CD14-positive monocyte (primary cell): Measurements from ENCODE around the gene SUSD2. TPM values are rescaled to one million over a fixed set of nuclear protein-coding genes. Genes with fewer than 3 reads are reported as not detected.
"Not testable (repeated sequence)": the region's sequence is repeated elsewhere in the genome, so short reads cannot be mapped to it uniquely, and the experiment has no call there.

Experiments used
- DNase-seq, 3 donors: peaks; one replicate each; pipeline ENCODE4 v3.0.0-alpha.2; 2011 to 2022
- H2AFZ ChIP-seq: 2 replicates; pipeline ENCODE4 v1.6.0; 2012; ENCODE audit warnings: mild to moderate bottlenecking, low read depth, low read length, inconsistent platforms; ENCODE audit not compliant: insufficient read depth, poor library complexity, severe bottlenecking
- H3K27ac ChIP-seq, 2 donors: 1 replicate in 1 of 2; 2 replicates in 1 of 2; pipeline ENCODE4 v1.5.1; 2012 to 2013; ENCODE audit warnings: low read length in 2 of 2, control low read depth in 1 of 2, inconsistent platforms in 1 of 2, low read depth in 1 of 2, mild to moderate bottlenecking in 1 of 2
- H3K27me3 ChIP-seq, 2 donors: one replicate each; pipeline versions ENCODE4 v1.6.0 to v1.6.1; 2011 to 2013; ENCODE audit warnings: low read length in 2 of 2; ENCODE audit not compliant: control insufficient read depth in 2 of 2, insufficient read depth in 2 of 2
- H3K36me3 ChIP-seq, 2 donors: replicated peaks in 1 of 2; 1 replicate in 1 of 2; 2 replicates in 1 of 2; pipeline versions ENCODE4 v1.5.1 to v1.6.1; 2012 to 2013; ENCODE audit warnings: low read length in 2 of 2, control low read depth in 1 of 2, inconsistent platforms in 1 of 2, mild to moderate bottlenecking in 1 of 2; ENCODE audit not compliant: insufficient read depth in 2 of 2, control insufficient read depth in 1 of 2
- H3K4me1 ChIP-seq, 2 donors: 1 replicate in 1 of 2; 2 replicates in 1 of 2; pipeline versions ENCODE4 v1.5.1 to v1.6.1; 2012 to 2013; ENCODE audit warnings: low read length in 2 of 2, control low read depth in 1 of 2, inconsistent platforms in 1 of 2, mild to moderate bottlenecking in 1 of 2, moderate library complexity in 1 of 2; ENCODE audit not compliant: insufficient read depth in 2 of 2, control insufficient read depth in 1 of 2
- H3K4me2 ChIP-seq: replicated peaks from 2 replicates; pipeline ENCODE3; 2012; ENCODE audit warnings: low read length, moderate library complexity, mild to moderate bottlenecking; ENCODE audit not compliant: poor library complexity, severe bottlenecking; ENCODE audit errors: extremely low read depth
- H3K4me3 ChIP-seq, 3 experiments: fragments of 200-600 bp in 1 of 3; sonication (generic) in 1 of 3; replicated peaks in 1 of 3; 1 replicate in 2 of 3; 2 replicates in 1 of 3; pipeline ENCODE4 v1.5.1; 2011 to 2013; ENCODE audit warnings: low read length in 3 of 3, mild to moderate bottlenecking in 3 of 3, control low read depth in 2 of 3, low read depth in 2 of 3, inconsistent platforms in 1 of 3, moderate library complexity in 1 of 3
- H3K79me2 ChIP-seq: 2 replicates; pipeline ENCODE4 v1.6.0; 2012; ENCODE audit warnings: mild to moderate bottlenecking, control low read depth, inconsistent platforms, low read length, moderate library complexity; ENCODE audit not compliant: insufficient read depth
- H3K9ac ChIP-seq: 2 replicates; pipeline ENCODE4 v1.6.0; 2017; ENCODE audit warnings: low read length, mild to moderate bottlenecking; ENCODE audit not compliant: insufficient read depth, poor library complexity, severe bottlenecking
- H3K9me3 ChIP-seq, 2 donors: replicated peaks in 1 of 2; 1 replicate in 1 of 2; 2 replicates in 1 of 2; pipeline versions ENCODE4 v1.5.1 to v1.6.1; 2012 to 2013; ENCODE audit warnings: low read length in 2 of 2, control low read depth in 1 of 2; ENCODE audit not compliant: control insufficient read depth in 1 of 2, insufficient read depth in 1 of 2
- H4K20me1 ChIP-seq: 2 replicates; pipeline ENCODE4 v1.6.0; 2012; ENCODE audit warnings: mild to moderate bottlenecking, low read length, control low read depth, moderate library complexity; ENCODE audit not compliant: insufficient read depth
- H3K27ac Mint-ChIP-seq, 7 donors: one replicate each; pipeline ENCODE4 v1.8.0; 2020; ENCODE audit warnings: mild to moderate bottlenecking in 7 of 7, mixed read lengths in 7 of 7, moderate library complexity in 6 of 7, inconsistent platforms in 2 of 7
- H3K27me3 Mint-ChIP-seq, 3 donors: one replicate each; pipeline ENCODE4 v1.8.0; 2021 to 2022; ENCODE audit warnings: low read depth in 3 of 3, mild to moderate bottlenecking in 3 of 3, mixed read lengths in 3 of 3, moderate library complexity in 3 of 3, inconsistent platforms in 1 of 3
- H3K36me3 Mint-ChIP-seq, 2 donors: one replicate each; pipeline ENCODE4 v1.8.0; 2020; ENCODE audit warnings: mixed read lengths in 2 of 2, inconsistent platforms in 1 of 2, mild to moderate bottlenecking in 1 of 2
- H3K4me1 Mint-ChIP-seq: one replicate; pipeline ENCODE4 v1.8.0; 2020; ENCODE audit warnings: mild to moderate bottlenecking, mixed read lengths
- H3K4me3 Mint-ChIP-seq, 2 donors: one replicate each; pipeline ENCODE4 v1.8.0; 2020; ENCODE audit warnings: mild to moderate bottlenecking in 2 of 2, mixed read lengths in 2 of 2, moderate library complexity in 1 of 2
- H3K9me3 Mint-ChIP-seq, 7 donors: one replicate each; pipeline ENCODE4 v1.8.0; 2020 to 2022; ENCODE audit warnings: mixed read lengths in 7 of 7, mild to moderate bottlenecking in 6 of 7, moderate library complexity in 6 of 7, inconsistent platforms in 2 of 7
- WGBS: methylation state at CpG from one replicate; pipeline ENCODE4 v1.1.5; 2013; ENCODE audit warnings: missing lambda C conversion rate; ENCODE audit not compliant: insufficient coverage; 5-methylcytosine and 5-hydroxymethylcytosine counted together
- intact Hi-C, 2 donors: fragments of 100-400 bp; cut with micrococcal nuclease; formaldehyde crosslinking; loops; one replicate each; pipeline versions ENCODE4 v1.15.0 to v1.15.1; 2023
- polyA plus RNA-seq, 3 donors: library from polyadenylated mRNA; depleted of rRNA in 1 of 3; unstranded in 2 of 3; stranded (reverse) in 1 of 3; fragments of 300-500 nt in 2 of 3; fragments of >200 nt in 1 of 3; fragmentation: Illumina TruSeq in 2 of 3; gene quantifications; 1 replicate in 2 of 3; 2 replicates in 1 of 3; pipeline ENCODE4 v1.2.3, GENCODE V29; 2012 to 2021
- TF ChIP-seq, protein P1 (sequence below): fragments of 200-600 bp; IDR thresholded peaks from one replicate; pipeline ENCODE4 v1.8.0; 2022; ENCODE audit warnings: antibody characterized with exemption, mild to moderate bottlenecking

The SUSD2 gene
- polyA plus RNA-seq, 3 donors, result 0.56 TPM; not detected in 2

- H4K20me1 ChIP-seq, H3K27me3 ChIP-seq, H3K4me2 ChIP-seq, H3K9me3 ChIP-seq, H3K9ac ChIP-seq, intact Hi-C loops, H3K27ac ChIP-seq, DNase-seq, H3K9me3 Mint-ChIP-seq, H3K4me3 Mint-ChIP-seq, H3K79me2 ChIP-seq, H3K27ac Mint-ChIP-seq, H3K27me3 Mint-ChIP-seq, H2AFZ ChIP-seq, H3K4me3 ChIP-seq: not testable (repeated sequence)
- no CpG with 5 or more reads among the region's 6 CpGs for WGBS
- H3K4me1 ChIP-seq, result peaks cover 29 to 31% of the 10 kb centered on the region in 2 donors
- Mint-ChIP-seq H3K4me1 (peaks cover 32% of the 10 kb centered on the region), H3K36me3 (peaks cover 46 to 67% of the 10 kb centered on the region in 2 donors)
- H3K36me3 ChIP-seq, result peaks cover 18 to 37% of the 10 kb centered on the region in 2 donors
These were observed 44.8 kb upstream of the SUSD2 start for GRCh38 chr22:24136533-24136932.

- Histone ChIP-seq H4K20me1 (no peaks in the 10 kb centered on the region), H3K9me3 (no peaks in the 10 kb centered on the region), H3K36me3 (peaks cover 18 to 42% of the 10 kb centered on the region in 2 donors), H3K4me3 (no peak overlapping the region), H3K79me2 (peaks cover 8% of the 10 kb centered on the region), H3K27me3 (no peaks in the 10 kb centered on the region), H2AFZ (no peak overlapping the region), H3K27ac (no peak overlapping the region), H3K4me2 (no peak overlapping the region), H3K4me1 (peaks cover 37 to 39% of the 10 kb centered on the region in 2 donors), H3K9ac (no peak overlapping the region)
- DNase-seq, result no peak
- Mint-ChIP-seq H3K4me3 (no peak overlapping the region), H3K4me1 (peaks cover 41% of the 10 kb centered on the region), H3K36me3 (peaks cover 43 to 63% of the 10 kb centered on the region in 2 donors), H3K27me3 (peaks cover 0 to 3% (median 1%) of the 10 kb centered on the region in 3 donors), H3K9me3 (no peaks in the 10 kb centered on the region), H3K27ac (peak overlapping the region in 1 of 7 donors; percentile 63)
- 73% methylated on average over 1 of the region's 2 CpGs for WGBS
- intact Hi-C loops, result no loop called here
- TF ChIP-seq, protein P1, sequence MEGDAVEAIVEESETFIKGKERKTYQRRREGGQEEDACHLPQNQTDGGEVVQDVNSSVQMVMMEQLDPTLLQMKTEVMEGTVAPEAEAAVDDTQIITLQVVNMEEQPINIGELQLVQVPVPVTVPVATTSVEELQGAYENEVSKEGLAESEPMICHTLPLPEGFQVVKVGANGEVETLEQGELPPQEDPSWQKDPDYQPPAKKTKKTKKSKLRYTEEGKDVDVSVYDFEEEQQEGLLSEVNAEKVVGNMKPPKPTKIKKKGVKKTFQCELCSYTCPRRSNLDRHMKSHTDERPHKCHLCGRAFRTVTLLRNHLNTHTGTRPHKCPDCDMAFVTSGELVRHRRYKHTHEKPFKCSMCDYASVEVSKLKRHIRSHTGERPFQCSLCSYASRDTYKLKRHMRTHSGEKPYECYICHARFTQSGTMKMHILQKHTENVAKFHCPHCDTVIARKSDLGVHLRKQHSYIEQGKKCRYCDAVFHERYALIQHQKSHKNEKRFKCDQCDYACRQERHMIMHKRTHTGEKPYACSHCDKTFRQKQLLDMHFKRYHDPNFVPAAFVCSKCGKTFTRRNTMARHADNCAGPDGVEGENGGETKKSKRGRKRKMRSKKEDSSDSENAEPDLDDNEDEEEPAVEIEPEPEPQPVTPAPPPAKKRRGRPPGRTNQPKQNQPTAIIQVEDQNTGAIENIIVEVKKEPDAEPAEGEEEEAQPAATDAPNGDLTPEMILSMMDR, result no peak
These were observed 43.7 kb upstream of the SUSD2 start for GRCh38 chr22:24137595-24137994.
